IPS-20b (cell line): Measurements from ENCODE around the gene TPD52L1.

Experiments used
- H3K27ac ChIP-seq: one replicate; pipeline ENCODE4 v1.5.1; 2013; ENCODE audit warnings: low read length
- H3K27me3 ChIP-seq: 2 replicates; pipeline ENCODE4 v1.6.1; 2013; ENCODE audit warnings: mild to moderate bottlenecking, low read length, inconsistent platforms; ENCODE audit not compliant: insufficient read depth
- H3K36me3 ChIP-seq: 2 replicates; pipeline ENCODE4 v1.6.1; 2013; ENCODE audit warnings: low read depth, mild to moderate bottlenecking, inconsistent platforms, low read length, moderate library complexity; ENCODE audit not compliant: insufficient read depth
- H3K4me1 ChIP-seq: 2 replicates; pipeline ENCODE4 v1.6.1; 2013; ENCODE audit warnings: mild to moderate bottlenecking, control low read depth, inconsistent platforms, low read length, moderate library complexity; ENCODE audit not compliant: insufficient read depth
- H3K4me3 ChIP-seq: 2 replicates; pipeline ENCODE4 v1.5.1; 2013; ENCODE audit warnings: mild to moderate bottlenecking, low read length, inconsistent platforms
- H3K9ac ChIP-seq: 2 replicates; pipeline ENCODE4 v1.6.1; 2013; ENCODE audit warnings: low read depth, mild to moderate bottlenecking, inconsistent platforms, low read length, moderate library complexity
- H3K9me3 ChIP-seq: 2 replicates; pipeline ENCODE4 v1.6.1; 2013; ENCODE audit warnings: mild to moderate bottlenecking, low read depth, low read length, inconsistent platforms; ENCODE audit not compliant: insufficient read depth

The TPD52L1 gene

DNA sequence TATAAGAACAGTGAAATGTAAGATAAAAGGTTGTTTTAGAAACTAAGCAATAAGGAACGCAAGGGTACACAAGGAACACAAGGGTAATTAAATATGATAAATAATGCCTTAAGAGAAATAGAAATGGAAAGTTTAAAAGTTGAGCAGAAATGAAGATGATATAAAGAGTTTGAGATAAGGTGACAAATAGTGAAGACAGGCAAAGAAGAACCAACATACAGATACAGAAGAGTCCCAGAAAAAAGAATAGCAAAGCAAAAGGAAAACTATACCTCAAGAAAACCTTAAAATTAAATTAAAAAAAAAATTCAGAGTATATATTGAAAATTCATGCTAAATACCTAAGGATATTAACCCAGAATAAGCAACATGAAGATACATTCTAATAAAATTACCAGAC is 131.8 kb downstream of the TPD52L1 start:
- peaks cover 39% of the 10 kb centered on the region for H3K36me3 ChIP-seq
- no peaks in the 10 kb centered on the region; the same call in 1 of the 2 replicates for H3K4me1 ChIP-seq

GRCh38 chr6:125285936-125286335 is 132.4 kb downstream of the TPD52L1 start:
- Histone ChIP-seq H3K27me3 (no peaks in the 10 kb centered on the region), H3K4me3 (no peak overlapping the region), H3K36me3 (peaks cover 45% of the 10 kb centered on the region), H3K9me3 (peaks cover 6% of the 10 kb centered on the region; the same call in 1 of the 2 replicates), H3K4me1 (no peaks in the 10 kb centered on the region), H3K27ac (no peak overlapping the region), H3K9ac (no peak overlapping the region)

More for the DNA sequence above, 131.8 kb downstream of the TPD52L1 start:
- H3K9ac ChIP-seq = no peak overlapping the region
- H3K27ac ChIP-seq = no peak overlapping the region
- no peaks in the 10 kb centered on the region for H3K27me3 ChIP-seq
- H3K4me3 ChIP-seq = no peak overlapping the region
- H3K9me3 ChIP-seq = peaks cover 6% of the 10 kb centered on the region; the same call in 1 of the 2 replicates

- Histone ChIP-seq H3K4me1 (no peaks in the 10 kb centered on the region), H3K36me3 (peaks cover 63% of the 10 kb centered on the region), H3K27ac (no peak overlapping the region)
Observed at GRCh38 chr6:125287718-125288117, 134.1 kb downstream of the TPD52L1 start.

GRCh38 chr6:125293587-125293986 is 140.0 kb downstream of the TPD52L1 start:
- no peak overlapping the region for H3K9ac ChIP-seq
- no peaks in the 10 kb centered on the region for H3K4me1 ChIP-seq
- H3K27me3 ChIP-seq = no peaks in the 10 kb centered on the region
- H3K27ac ChIP-seq = no peak overlapping the region
- H3K9me3 ChIP-seq = no peaks in the 10 kb centered on the region
- H3K36me3 ChIP-seq = peaks cover 91% of the 10 kb centered on the region
- no peak overlapping the region for H3K4me3 ChIP-seq

More at GRCh38 chr6:125287718-125288117, 134.1 kb downstream of the TPD52L1 start:
- Histone ChIP-seq H3K9me3 (peaks cover 6% of the 10 kb centered on the region; the same call in 1 of the 2 replicates), H3K9ac (no peak overlapping the region), H3K27me3 (no peaks in the 10 kb centered on the region), H3K4me3 (no peak overlapping the region)

DNA sequence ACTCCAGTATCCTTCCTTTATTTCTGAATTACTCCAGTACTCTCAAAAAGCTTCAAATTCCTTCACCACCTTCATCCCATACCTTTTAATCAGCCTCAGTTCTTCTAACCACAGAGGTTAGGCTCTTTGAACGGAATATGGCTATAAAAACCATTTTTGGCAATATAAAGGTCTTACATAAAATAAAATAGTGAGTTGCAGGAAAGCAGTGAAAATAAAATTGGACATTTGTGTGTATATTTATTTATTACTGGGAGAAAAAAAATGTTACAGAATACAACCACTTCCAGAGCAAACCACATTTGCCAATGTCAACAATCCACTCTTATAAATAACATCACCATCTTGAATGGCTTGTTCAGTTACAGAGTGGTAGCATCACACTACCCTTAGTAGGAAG is 140.5 kb downstream of the TPD52L1 start:
- Histone ChIP-seq H3K36me3 (peaks cover 96% of the 10 kb centered on the region), H3K9me3 (no peaks in the 10 kb centered on the region), H3K4me1 (no peaks in the 10 kb centered on the region), H3K9ac (no peak overlapping the region), H3K27me3 (no peaks in the 10 kb centered on the region), H3K4me3 (no peak overlapping the region), H3K27ac (no peak overlapping the region)

GRCh38 chr6:125294925-125295324 is 141.4 kb downstream of the TPD52L1 start:
- H3K9me3 ChIP-seq = no peaks in the 10 kb centered on the region
- H3K9ac ChIP-seq = no peak overlapping the region
- H3K36me3 ChIP-seq = peaks cover 99% of the 10 kb centered on the region
- H3K4me1 ChIP-seq = no peaks in the 10 kb centered on the region
- H3K27ac ChIP-seq = no peak overlapping the region
- no peak overlapping the region for H3K4me3 ChIP-seq
- no peaks in the 10 kb centered on the region for H3K27me3 ChIP-seq

DNA sequence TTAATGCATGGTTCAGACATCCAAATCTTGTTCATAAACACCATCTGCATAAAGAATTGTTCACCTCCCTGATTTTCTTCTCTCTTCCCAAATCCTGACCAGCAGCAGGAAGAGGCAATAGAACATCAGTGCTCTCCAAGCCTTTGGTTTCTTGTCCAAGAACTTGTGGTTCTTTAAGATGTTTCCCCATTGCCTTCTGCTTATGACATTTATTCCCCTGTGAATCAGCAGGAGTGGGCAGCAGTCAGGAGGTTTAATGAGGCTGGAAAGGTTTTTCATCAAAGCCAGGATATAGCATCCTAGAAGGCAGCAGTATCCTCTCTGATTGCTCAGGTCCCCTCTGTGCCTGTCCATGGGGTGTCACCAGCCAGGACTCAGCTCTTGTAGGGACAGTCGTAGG is 142.9 kb downstream of the TPD52L1 start:
- Histone ChIP-seq H3K4me1 (no peaks in the 10 kb centered on the region; the same call in 1 of the 2 replicates), H3K27me3 (no peaks in the 10 kb centered on the region), H3K9ac (no peak overlapping the region), H3K4me3 (no peak overlapping the region), H3K27ac (no peak overlapping the region), H3K9me3 (no peaks in the 10 kb centered on the region), H3K36me3 (peaks cover 88% of the 10 kb centered on the region)

GRCh38 chr6:125299257-125299656 is 145.7 kb downstream of the TPD52L1 start:
- Histone ChIP-seq H3K36me3 (peaks cover 61% of the 10 kb centered on the region), H3K9ac (no peak overlapping the region), H3K27ac (no peak overlapping the region), H3K9me3 (no peaks in the 10 kb centered on the region), H3K4me3 (no peak overlapping the region), H3K27me3 (no peaks in the 10 kb centered on the region), H3K4me1 (no peaks in the 10 kb centered on the region; the same call in 1 of the 2 replicates)

- H3K9me3 ChIP-seq = 0 out of 2 replicates have a peak, but pooled peaks cover 3% of the 10 kb centered on the region
- peaks cover 43% of the 10 kb centered on the region for H3K36me3 ChIP-seq
- no peak overlapping the region for H3K27ac ChIP-seq
- H3K4me1 ChIP-seq = no peaks in the 10 kb centered on the region; the same call in 1 of the 2 replicates
- peak overlapping the region; percentile 80 for H3K4me3 ChIP-seq
- H3K27me3 ChIP-seq = no peaks in the 10 kb centered on the region
- peak overlapping the region; percentile 89; the same call in 1 of the 2 replicates for H3K9ac ChIP-seq
Observed at GRCh38 chr6:125300992-125301434, 147.4 kb downstream of the TPD52L1 start.

DNA sequence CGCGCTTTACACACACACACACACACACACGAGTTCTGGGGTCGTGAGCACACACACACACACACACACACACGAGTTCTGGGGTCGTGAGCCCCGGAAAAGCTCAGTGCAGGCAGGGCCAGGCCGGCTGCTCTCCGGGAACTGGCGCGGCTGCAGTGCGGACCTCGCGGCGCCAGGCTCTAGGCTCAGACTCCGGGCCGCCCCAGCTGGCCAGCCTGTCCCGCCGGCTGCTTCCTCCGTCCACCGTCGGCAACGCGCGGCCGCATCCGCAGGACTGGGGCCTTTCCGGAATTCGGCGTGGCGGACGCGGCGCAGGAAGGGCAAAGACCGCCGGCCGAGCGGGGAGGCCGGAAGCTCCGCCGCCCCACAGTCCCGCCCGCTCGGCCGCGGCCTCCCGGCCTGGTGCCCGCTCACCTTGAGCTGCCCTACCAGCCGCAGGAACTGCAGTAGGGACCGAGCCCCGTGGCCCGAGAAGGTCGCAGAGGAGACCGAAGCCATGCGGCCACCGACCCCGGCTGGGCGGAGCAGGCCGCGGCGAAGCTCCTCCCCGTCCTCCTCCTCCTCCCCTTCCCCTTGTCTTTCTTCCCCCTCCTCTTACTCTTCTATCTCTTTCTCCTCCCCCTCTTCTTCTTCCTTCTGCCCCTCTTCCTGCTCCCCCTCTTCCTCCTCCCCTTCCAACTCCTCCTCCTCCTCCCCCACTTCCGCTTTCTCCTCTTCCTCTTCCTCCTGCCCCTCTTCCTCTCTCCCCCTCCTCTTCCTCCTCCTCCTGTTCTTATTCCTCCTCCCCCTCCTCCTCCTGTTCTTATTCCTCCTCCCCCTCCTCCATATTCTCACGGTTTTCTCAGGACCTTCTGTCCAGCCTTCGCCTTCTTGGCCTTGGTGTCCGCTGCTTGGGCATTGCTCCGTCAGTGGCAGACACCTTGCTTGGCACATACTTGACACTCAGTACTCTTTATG is 148.1 kb downstream of the TPD52L1 start, which contains the start of gene HDDC2:
Gene HDDC2, minus strand, starts transcription at position 533 of the 957 bp plus-strand sequence. Its CDS starts 35 bp downstream, at position 498.
- H3K9ac ChIP-seq = peak within 1 kb of the TSS; percentile 89; the same call in 1 of the 2 replicates
- no peaks in the 10 kb centered on the region; the same call in 1 of the 2 replicates for H3K4me1 ChIP-seq
- peaks cover 36% of the 10 kb centered on the region for H3K36me3 ChIP-seq
- 0 out of 2 replicates have a peak, but pooled peaks cover 3% of the 10 kb centered on the region for H3K9me3 ChIP-seq
- H3K27ac ChIP-seq = no peak within 1 kb of the TSS
- no peaks in the 10 kb centered on the region for H3K27me3 ChIP-seq
- H3K4me3 ChIP-seq = peak within 1 kb of the TSS; percentile 80

GRCh38 chr6:125302840-125303511 is 149.4 kb downstream of the TPD52L1 start:
- H3K27me3 ChIP-seq = no peaks in the 10 kb centered on the region
- no peaks in the 10 kb centered on the region; the same call in 1 of the 2 replicates for H3K4me1 ChIP-seq
- 0 out of 2 replicates have a peak, but pooled peaks cover 3% of the 10 kb centered on the region for H3K9me3 ChIP-seq
- H3K27ac ChIP-seq = no peak overlapping the region
- no peak overlapping the region for H3K9ac ChIP-seq
- no peak overlapping the region for H3K4me3 ChIP-seq
- H3K36me3 ChIP-seq = peaks cover 24% of the 10 kb centered on the region
